Measurements from ENCODE around the gene SRSF7. TPM values are rescaled to one million over a fixed set of nuclear protein-coding genes. Genes with fewer than 3 reads are reported as not detected.

The SRSF7 gene
- total RNA-seq, 4 donors from 2014 or later: 39.0 to 109 (median 73.4) TPM

- Histone ChIP-seq H3K27me3 (no peaks in the 10 kb centered on the region), H3K9me3 (no peaks in the 10 kb centered on the region), H3K36me3 (peaks cover 9 to 68% of the 10 kb centered on the region in 2 donors), H3K4me3 (no peak overlapping the region), H3K4me1 (peaks cover 13 to 78% (median 29%) of the 10 kb centered on the region in 3 donors), H3K27ac (peak overlapping the region in 3 of 4 donors; percentile 1 to 25 (median 11))
- TF ChIP-seq CTCF (IDR thresholded peaks at IDR 0.05): no peak
- 60 to 76% methylated on average over 5 of the region's 5 CpGs for WGBS, 2 donors (ENCODE audit: low coverage in 1 of 2)
- ATAC-seq: no peak
These were observed 3.3 kb downstream of the SRSF7 start for GRCh38 chr2:38747819-38748218.

- Histone ChIP-seq H3K36me3 (peaks cover 9 to 76% of the 10 kb centered on the region in 2 donors), H3K9me3 (no peaks in the 10 kb centered on the region), H3K27ac (peak overlapping the region in 3 of 4 donors; percentile 21 to 32 (median 25)), H3K4me1 (peaks cover 13 to 85% (median 29%) of the 10 kb centered on the region in 3 donors), H3K27me3 (no peaks in the 10 kb centered on the region), H3K4me3 (no peak overlapping the region)
- TF ChIP-seq CTCF (IDR thresholded peaks at IDR 0.05): no peak
- no peak for TF ChIP-seq EP300 (IDR thresholded peaks at IDR 0.05)
- no peak for TF ChIP-seq POLR2A (IDR thresholded peaks at IDR 0.05)
- no peak for TF ChIP-seq POLR2AphosphoS5 (IDR thresholded peaks at IDR 0.05)
- ATAC-seq: no peak
- WGBS, 2 donors (ENCODE audit: low coverage in 1 of 2): 35 to 43% methylated on average over 4 of the region's 4 CpGs
These were observed 4.1 kb downstream of the SRSF7 start for GRCh38 chr2:38747007-38747424.

DNA sequence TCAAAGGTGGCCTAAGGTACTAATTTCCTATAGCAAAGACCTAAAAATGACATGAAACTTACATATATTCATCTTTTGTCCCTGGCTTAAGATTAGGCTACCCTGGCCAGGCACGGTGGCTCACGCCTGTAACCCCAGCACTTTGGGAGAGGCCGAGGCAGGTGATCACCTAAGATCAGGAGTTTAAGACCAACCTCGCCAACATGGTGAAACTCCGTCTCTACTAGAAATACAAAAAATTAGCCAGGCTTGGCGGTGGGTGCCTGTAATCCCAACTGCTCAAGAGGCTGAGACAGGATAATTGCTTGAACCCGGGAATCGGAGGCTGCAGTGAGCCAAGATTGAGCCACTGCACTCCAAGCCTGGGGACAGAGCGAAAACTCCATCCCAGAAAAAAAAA is 5.9 kb downstream of the SRSF7 start:
- no peaks in the 10 kb centered on the region for H3K9me3 ChIP-seq
- peaks cover 13 to 91% (median 29%) of the 10 kb centered on the region in 3 donors for H3K4me1 ChIP-seq
- TF ChIP-seq CTCF (IDR thresholded peaks at IDR 0.05): no peak
- TF ChIP-seq EP300 (IDR thresholded peaks at IDR 0.05): no peak
- ATAC-seq: no peak
- H3K36me3 ChIP-seq: peaks cover 9 to 85% of the 10 kb centered on the region in 2 donors
- H3K27me3 ChIP-seq: no peaks in the 10 kb centered on the region
- 40 to 82% methylated on average over 1 to 5 of the region's 9 CpGs for WGBS, 2 donors (ENCODE audit: low coverage in 1 of 2)
- H3K27ac ChIP-seq: peak overlapping the region in 1 of 4 donors; percentile 12
- H3K4me3 ChIP-seq: no peak overlapping the region

- 37 to 44% methylated on average over 2 of the region's 2 CpGs for WGBS, 2 donors (ENCODE audit: low coverage in 1 of 2)
- Histone ChIP-seq H3K36me3 (peaks cover 9 to 82% of the 10 kb centered on the region in 2 donors), H3K27me3 (no peaks in the 10 kb centered on the region), H3K9me3 (no peaks in the 10 kb centered on the region), H3K4me3 (no peak overlapping the region), H3K27ac (no peak overlapping the region), H3K4me1 (peaks cover 13 to 89% (median 25%) of the 10 kb centered on the region in 3 donors)
- TF ChIP-seq CTCF (IDR thresholded peaks at IDR 0.05): no peak
- no peak for TF ChIP-seq POLR2A (IDR thresholded peaks at IDR 0.05)
- no peak for TF ChIP-seq EP300 (IDR thresholded peaks at IDR 0.05)
- TF ChIP-seq POLR2AphosphoS5 (IDR thresholded peaks at IDR 0.05): no peak
- ATAC-seq: no peak
These were observed 6.8 kb downstream of the SRSF7 start for GRCh38 chr2:38744399-38744780.

DNA sequence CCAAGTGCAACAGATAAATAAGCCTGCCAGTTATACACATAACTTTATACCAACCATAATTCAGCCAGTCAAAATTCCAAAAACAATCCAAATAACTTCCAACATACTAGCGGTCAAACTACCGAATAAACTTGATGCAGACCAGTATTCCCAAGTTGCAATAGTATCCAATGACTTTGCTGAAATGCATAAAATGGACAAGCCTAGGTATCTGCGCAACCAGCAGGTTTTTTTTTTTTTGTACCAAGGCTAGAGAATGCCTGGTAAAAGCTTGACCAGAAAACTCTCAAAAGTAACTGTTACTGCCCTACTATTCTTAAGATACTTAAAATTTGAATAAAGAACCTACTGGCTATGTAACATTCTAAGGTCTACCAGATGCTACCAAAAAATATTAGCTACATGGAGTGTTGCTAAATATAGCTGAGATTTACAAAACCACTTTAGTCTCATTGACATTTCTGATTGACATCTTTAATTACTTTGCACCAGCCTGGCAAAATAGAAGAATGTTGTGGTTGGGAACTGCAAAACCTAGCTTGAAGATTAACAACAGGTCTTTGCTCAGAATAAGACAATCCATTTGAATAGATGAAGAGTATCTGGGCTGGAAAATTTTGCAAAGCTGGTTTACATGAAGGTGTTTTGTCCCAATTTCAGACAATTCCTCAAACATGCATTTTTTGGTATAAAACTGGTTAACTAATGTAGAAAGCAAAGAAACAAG is 7.3 kb downstream of the SRSF7 start:
- no peak for ATAC-seq
- H3K4me3 ChIP-seq: no peak overlapping the region
- peaks cover 11 to 83% (median 24%) of the 10 kb centered on the region in 3 donors for H3K4me1 ChIP-seq
- H3K9me3 ChIP-seq: no peaks in the 10 kb centered on the region
- 59 to 63% methylated on average over 3 of the region's 3 CpGs for WGBS, 2 donors (ENCODE audit: low coverage in 1 of 2)
- TF ChIP-seq CTCF (IDR thresholded peaks at IDR 0.05) (no peak), POLR2AphosphoS5 (IDR thresholded peaks at IDR 0.05) (no peak), EP300 (IDR thresholded peaks at IDR 0.05) (no peak), POLR2A (IDR thresholded peaks at IDR 0.05) (no peak)
- H3K36me3 ChIP-seq: peaks cover 9 to 76% of the 10 kb centered on the region in 2 donors
- no peaks in the 10 kb centered on the region for H3K27me3 ChIP-seq
- no peak overlapping the region for H3K27ac ChIP-seq

Measured in gastroesophageal sphincter (tissue), 4 donors.